A673 (cell line): ENCODE measurements around the gene FZD7. TPM values are rescaled to one million over a fixed set of nuclear protein-coding genes. Genes with fewer than 3 reads are reported as not detected.
A peak's percentile ranks its signal among the peaks of the same experiment; 100 is the strongest.

ENCODE experiments used
- BruUV-seq: library from RNA; stranded (reverse); fragments of 400-500 nt; replicated peaks from 2 replicates; lab custom pipeline; 2021; lab: Mats Ljungman, UMichigan
- CTCF ChIA-PET: fragments of 300-600 bp; sonication (Branson Sonifier 250); formaldehyde crosslinking; loops from one replicate; lab custom pipeline; 2022; ENCODE audit warnings: antibody characterized with exemption; lab: Charles Lee
- POLR2A ChIA-PET: fragments of 300-600 bp; sonication (Branson Sonifier 250); formaldehyde crosslinking; loops from one replicate; lab custom pipeline; 2022; ENCODE audit warnings: antibody characterized with exemption; ENCODE audit not compliant: low non-redundant PET; lab: Charles Lee
- DNase-seq: peaks from one replicate; pipeline ENCODE4 v3.0.0-alpha.2; 2015; ENCODE audit warnings: low spot score
- H3K27ac ChIP-seq: fragments of 200-600 bp; sonication (generic); 2 replicates; pipeline ENCODE4 v1.5.1; 2016; ENCODE audit warnings: mixed run types, low read depth, mild to moderate bottlenecking, mixed read lengths, antibody characterized with exemption, low read length; ENCODE audit not compliant: poor library complexity, severe bottlenecking
- H3K27me3 ChIP-seq: fragments of 200-600 bp; sonication (generic); replicated peaks from 2 replicates; pipeline ENCODE4 v1.6.1; 2017; ENCODE audit warnings: mixed run types, low read depth, mild to moderate bottlenecking, mixed read lengths, antibody characterized with exemption, low read length; ENCODE audit not compliant: insufficient read depth, poor library complexity
- H3K36me3 ChIP-seq: fragments of 200-600 bp; sonication (generic); 2 replicates; pipeline ENCODE4 v1.6.1; 2016; ENCODE audit warnings: mixed run types, mild to moderate bottlenecking, mixed read lengths, antibody characterized with exemption, low read length; ENCODE audit not compliant: insufficient read depth, poor library complexity, severe bottlenecking
- H3K4me1 ChIP-seq: fragments of 200-600 bp; sonication (generic); 2 replicates; pipeline ENCODE4 v1.6.1; 2017; ENCODE audit warnings: mixed run types, mild to moderate bottlenecking, mixed read lengths, antibody characterized with exemption, low read length; ENCODE audit not compliant: insufficient read depth, poor library complexity, severe bottlenecking
- H3K4me3 ChIP-seq: fragments of 200-600 bp; sonication (generic); 2 replicates; pipeline ENCODE4 v1.5.1; 2016; ENCODE audit warnings: low read depth, mixed run types, mild to moderate bottlenecking, mixed read lengths, low read length; ENCODE audit not compliant: poor library complexity, severe bottlenecking
- H3K9me3 ChIP-seq: fragments of 200-600 bp; sonication (generic); 2 replicates; pipeline ENCODE4 v1.6.1; 2016; ENCODE audit warnings: mixed run types, low read depth, mild to moderate bottlenecking, mixed read lengths, antibody characterized with exemption, low read length; ENCODE audit not compliant: poor library complexity, severe bottlenecking
- EZH2 ChIP-seq: fragments of 200-600 bp; sonication (generic); IDR thresholded peaks from 2 replicates; pipeline ENCODE4 v1.6.1; 2017; ENCODE audit warnings: borderline replicate concordance, low read depth, mild to moderate bottlenecking, mixed read lengths, antibody characterized with exemption, low read length; ENCODE audit not compliant: poor library complexity, severe bottlenecking
- intact Hi-C: fragments of 100-400 bp; cut with micrococcal nuclease; formaldehyde crosslinking; loops from one replicate; pipeline ENCODE4 v1.10.0; 2022; ENCODE audit not compliant: unreplicated experiment
- total RNA-seq: library from RNA; stranded (reverse); gene quantifications from 2 replicates; pipeline ENCODE4 v1.2.3, GENCODE V29; 2021
- TF ChIP-seq, protein P1 (sequence below): fragments of 300-800, 200-600 bp; sonication (generic); conservative IDR thresholded peaks from 2 replicates; pipeline ENCODE4 v1.5.1; 2017; ENCODE audit warnings: low read depth, mild to moderate bottlenecking, antibody characterized with exemption, low read length, moderate library complexity, mixed read lengths

The FZD7 gene
- total RNA-seq, 1 experiment from 2014 or later: 14.1 TPM

DNA sequence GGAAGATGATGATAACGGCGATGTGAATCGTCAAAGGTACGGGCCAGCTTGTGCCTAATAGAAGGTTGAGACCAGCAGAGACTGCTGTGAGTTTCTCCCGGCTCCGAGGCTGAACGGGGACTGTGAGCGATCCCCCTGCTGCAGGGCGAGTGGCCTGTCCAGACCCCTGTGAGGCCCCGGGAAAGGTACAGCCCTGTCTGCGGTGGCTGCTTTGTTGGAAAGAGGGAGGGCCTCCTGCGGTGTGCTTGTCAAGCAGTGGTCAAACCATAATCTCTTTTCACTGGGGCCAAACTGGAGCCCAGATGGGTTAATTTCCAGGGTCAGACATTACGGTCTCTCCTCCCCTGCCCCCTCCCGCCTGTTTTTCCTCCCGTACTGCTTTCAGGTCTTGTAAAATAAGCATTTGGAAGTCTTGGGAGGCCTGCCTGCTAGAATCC is 3.0 kb downstream of the FZD7 start:
- no peak overlapping the region for H3K27ac ChIP-seq
- CTCF ChIA-PET: no interaction called here
- no peaks in the 10 kb centered on the region for H3K36me3 ChIP-seq
- H3K4me1 ChIP-seq: peaks cover 38% of the 10 kb centered on the region
- intact Hi-C loops: loop anchor here (2.0 kb wide), 1 partner anchor 142 kb away; no protein-coding TSS in a partner anchor
- TF ChIP-seq, protein P1, sequence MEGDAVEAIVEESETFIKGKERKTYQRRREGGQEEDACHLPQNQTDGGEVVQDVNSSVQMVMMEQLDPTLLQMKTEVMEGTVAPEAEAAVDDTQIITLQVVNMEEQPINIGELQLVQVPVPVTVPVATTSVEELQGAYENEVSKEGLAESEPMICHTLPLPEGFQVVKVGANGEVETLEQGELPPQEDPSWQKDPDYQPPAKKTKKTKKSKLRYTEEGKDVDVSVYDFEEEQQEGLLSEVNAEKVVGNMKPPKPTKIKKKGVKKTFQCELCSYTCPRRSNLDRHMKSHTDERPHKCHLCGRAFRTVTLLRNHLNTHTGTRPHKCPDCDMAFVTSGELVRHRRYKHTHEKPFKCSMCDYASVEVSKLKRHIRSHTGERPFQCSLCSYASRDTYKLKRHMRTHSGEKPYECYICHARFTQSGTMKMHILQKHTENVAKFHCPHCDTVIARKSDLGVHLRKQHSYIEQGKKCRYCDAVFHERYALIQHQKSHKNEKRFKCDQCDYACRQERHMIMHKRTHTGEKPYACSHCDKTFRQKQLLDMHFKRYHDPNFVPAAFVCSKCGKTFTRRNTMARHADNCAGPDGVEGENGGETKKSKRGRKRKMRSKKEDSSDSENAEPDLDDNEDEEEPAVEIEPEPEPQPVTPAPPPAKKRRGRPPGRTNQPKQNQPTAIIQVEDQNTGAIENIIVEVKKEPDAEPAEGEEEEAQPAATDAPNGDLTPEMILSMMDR: no peak
- no peak for TF ChIP-seq EZH2
- no TSS peak for BruUV-seq
- POLR2A ChIA-PET: no interaction called here
- H3K9me3 ChIP-seq: no peaks in the 10 kb centered on the region
- no peaks in the 10 kb centered on the region for H3K27me3 ChIP-seq
- H3K4me3 ChIP-seq: peak overlapping the region; percentile 22
- no peak for DNase-seq

- intact Hi-C loops: loop anchor here (2.0 kb wide), 1 partner anchor 142 kb away; no protein-coding TSS in a partner anchor
- TSS peak; percentile 39 for BruUV-seq
- Histone ChIP-seq H3K4me1 (peaks cover 33% of the 10 kb centered on the region), H3K4me3 (peak overlapping the region; percentile 22), H3K27ac (no peak overlapping the region), H3K9me3 (no peaks in the 10 kb centered on the region), H3K27me3 (no peaks in the 10 kb centered on the region), H3K36me3 (no peaks in the 10 kb centered on the region)
- ChIA-PET POLR2A (no interaction called here), CTCF (no interaction called here)
- no peak for DNase-seq
- no peak for TF ChIP-seq EZH2
- TF ChIP-seq, protein P1: no peak
Observed at GRCh38 chr2:202037086-202037485, 3.4 kb downstream of the FZD7 start.

GRCh38 chr2:202038471-202039277 is 5.0 kb downstream of the FZD7 start:
- ChIA-PET POLR2A (no interaction called here), CTCF (no interaction called here)
- TF ChIP-seq, protein P1: no peak
- DNase-seq: no peak
- H3K4me3 ChIP-seq: no peak overlapping the region
- H3K36me3 ChIP-seq: no peaks in the 10 kb centered on the region
- H3K27me3 ChIP-seq: no peaks in the 10 kb centered on the region
- H3K9me3 ChIP-seq: no peaks in the 10 kb centered on the region
- no TSS peak for BruUV-seq
- intact Hi-C loops: no loop called here
- no peak overlapping the region for H3K27ac ChIP-seq
- peaks cover 31% of the 10 kb centered on the region for H3K4me1 ChIP-seq
